Subcutaneous abdominal adipose tissue (tissue), 5 donors: Measurements from ENCODE around the gene GRID1.
"Not testable (repeated sequence)": the region's sequence is repeated elsewhere in the genome, so short reads cannot be mapped to it uniquely, and the experiment has no call there.

Experiments used
- H3K27ac ChIP-seq: one replicate; pipeline ENCODE4 v1.7.0; 2013; ENCODE audit warnings: low read depth, mild to moderate bottlenecking, inconsistent platforms, low read length, moderate library complexity
- H3K27me3 ChIP-seq, 5 donors: one replicate each; pipeline ENCODE4 v1.7.0; 2013; ENCODE audit warnings: low read length in 5 of 5, inconsistent platforms in 1 of 5; ENCODE audit not compliant: control insufficient read depth in 5 of 5, insufficient read depth in 4 of 5
- H3K36me3 ChIP-seq, 5 donors: one replicate each; pipeline ENCODE4 v1.7.0; 2013; ENCODE audit warnings: low read length in 5 of 5; ENCODE audit not compliant: control insufficient read depth in 5 of 5, insufficient read depth in 5 of 5
- H3K4me1 ChIP-seq, 5 donors: one replicate each; pipeline ENCODE4 v1.7.0; 2013; ENCODE audit warnings: low read length in 5 of 5, mild to moderate bottlenecking in 3 of 5, moderate library complexity in 1 of 5; ENCODE audit not compliant: control insufficient read depth in 5 of 5, insufficient read depth in 5 of 5
- H3K4me3 ChIP-seq, 5 donors: one replicate each; pipeline ENCODE4 v1.7.0; 2013; ENCODE audit warnings: low read length in 5 of 5, low read depth in 1 of 5
- H3K9ac ChIP-seq, 5 donors: one replicate each; pipeline ENCODE4 v1.7.0; 2013; ENCODE audit warnings: low read length in 5 of 5, mild to moderate bottlenecking in 4 of 5, moderate library complexity in 3 of 5
- H3K9me3 ChIP-seq, 5 donors: one replicate each; pipeline ENCODE4 v1.7.0; 2013; ENCODE audit warnings: low read length in 5 of 5; ENCODE audit not compliant: control insufficient read depth in 5 of 5
- donor health status: healthy.
- donor health status: healthy.
- donor health status: healthy.
- donor health status: healthy.
- donor health status: healthy.

GRID1 gene

GRCh38 chr10:86247588-86247987 lies 119.0 kb downstream of the GRID1 start:
- Histone ChIP-seq H3K4me1 (no peaks in the 10 kb centered on the region), H3K36me3 (no peaks in the 10 kb centered on the region), H3K9me3 (peaks cover 0 to 8% (median 0%) of the 10 kb centered on the region in 5 donors), H3K27ac (no peak overlapping the region), H3K9ac (no peak overlapping the region), H3K4me3 (no peak overlapping the region), H3K27me3 (no peaks in the 10 kb centered on the region)

DNA sequence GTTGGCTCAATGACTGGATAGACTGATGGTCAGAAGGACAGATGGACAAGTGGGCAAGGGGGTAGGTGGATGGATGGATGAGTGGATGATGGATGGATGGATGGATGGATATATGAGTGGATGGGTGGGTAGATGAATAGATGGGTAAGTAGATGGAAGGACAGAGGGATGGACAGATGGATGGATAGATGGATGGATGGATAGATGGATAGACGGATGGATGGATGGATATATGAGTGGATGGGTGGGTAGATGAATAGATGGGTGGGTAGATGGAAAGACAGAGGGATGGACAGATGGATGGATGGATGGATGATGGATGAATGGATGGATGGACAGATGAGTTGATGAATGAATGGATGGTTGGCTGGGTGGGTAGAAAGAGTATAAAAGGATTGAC lies 119.5 kb downstream of the GRID1 start:
- H3K27me3 ChIP-seq, result no peaks in the 10 kb centered on the region
- H3K4me1 ChIP-seq, result no peaks in the 10 kb centered on the region
- H3K9ac ChIP-seq, result no peak overlapping the region
- no peaks in the 10 kb centered on the region for H3K36me3 ChIP-seq
- H3K4me3 ChIP-seq, result no peak overlapping the region
- H3K27ac ChIP-seq, result no peak overlapping the region
- peaks cover 0 to 8% (median 0%) of the 10 kb centered on the region in 5 donors for H3K9me3 ChIP-seq

- Histone ChIP-seq H3K27me3 (no peaks in the 10 kb centered on the region), H3K36me3 (no peaks in the 10 kb centered on the region), H3K9ac (no peak overlapping the region), H3K27ac (no peak overlapping the region), H3K9me3 (peaks cover 0 to 8% (median 0%) of the 10 kb centered on the region in 5 donors), H3K4me3 (no peak overlapping the region), H3K4me1 (no peaks in the 10 kb centered on the region)
Measured at GRCh38 chr10:86246279-86246940, 120.2 kb downstream of the GRID1 start.

GRCh38 chr10:86245015-86245394 lies 121.6 kb downstream of the GRID1 start:
- Histone ChIP-seq H3K4me3 (no peak overlapping the region), H3K27me3 (no peaks in the 10 kb centered on the region), H3K36me3 (no peaks in the 10 kb centered on the region), H3K9me3 (peaks cover 0 to 5% (median 0%) of the 10 kb centered on the region in 5 donors), H3K9ac (no peak overlapping the region), H3K4me1 (no peaks in the 10 kb centered on the region), H3K27ac (no peak overlapping the region)

- Histone ChIP-seq H3K9me3 (no peaks in the 10 kb centered on the region), H3K27me3 (no peaks in the 10 kb centered on the region), H3K27ac (no peak overlapping the region), H3K36me3 (no peaks in the 10 kb centered on the region), H3K4me3 (no peak overlapping the region), H3K9ac (no peak overlapping the region), H3K4me1 (no peaks in the 10 kb centered on the region)
Measured at GRCh38 chr10:86244297-86245014, 122.1 kb downstream of the GRID1 start.

- no peak overlapping the region for H3K4me3 ChIP-seq
- H3K27ac ChIP-seq, result no peak overlapping the region
- no peaks in the 10 kb centered on the region for H3K9me3 ChIP-seq
- H3K4me1 ChIP-seq, result no peaks in the 10 kb centered on the region
- H3K9ac ChIP-seq, result no peak overlapping the region
- no peaks in the 10 kb centered on the region for H3K27me3 ChIP-seq
- H3K36me3 ChIP-seq, result no peaks in the 10 kb centered on the region
Measured at GRCh38 chr10:86243651-86244155, 122.9 kb downstream of the GRID1 start.

DNA sequence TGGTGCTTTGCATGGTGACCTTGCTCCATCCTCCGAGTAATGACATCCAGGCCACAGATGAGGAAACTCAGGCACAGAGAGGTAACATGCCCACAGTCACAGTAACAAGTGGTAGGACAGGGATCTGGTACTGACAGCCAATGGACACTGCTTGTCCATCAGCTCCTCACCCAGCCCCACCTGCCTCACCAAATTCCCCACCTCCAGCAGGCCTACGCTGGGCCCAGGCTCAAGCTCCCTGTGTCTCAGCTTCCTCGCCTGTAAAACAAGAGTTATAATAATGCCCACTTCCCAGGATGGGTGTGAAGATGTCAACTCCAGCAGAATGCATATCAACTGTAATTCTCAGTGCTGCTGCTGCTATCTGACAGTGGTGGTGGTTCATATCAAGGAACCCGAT lies 123.8 kb downstream of the GRID1 start:
- Histone ChIP-seq H3K36me3 (no peaks in the 10 kb centered on the region), H3K27ac (no peak overlapping the region), H3K27me3 (no peaks in the 10 kb centered on the region), H3K4me3 (no peak overlapping the region), H3K4me1 (no peaks in the 10 kb centered on the region), H3K9me3 (peaks cover 0 to 3% (median 0%) of the 10 kb centered on the region in 5 donors), H3K9ac (no peak overlapping the region)

DNA sequence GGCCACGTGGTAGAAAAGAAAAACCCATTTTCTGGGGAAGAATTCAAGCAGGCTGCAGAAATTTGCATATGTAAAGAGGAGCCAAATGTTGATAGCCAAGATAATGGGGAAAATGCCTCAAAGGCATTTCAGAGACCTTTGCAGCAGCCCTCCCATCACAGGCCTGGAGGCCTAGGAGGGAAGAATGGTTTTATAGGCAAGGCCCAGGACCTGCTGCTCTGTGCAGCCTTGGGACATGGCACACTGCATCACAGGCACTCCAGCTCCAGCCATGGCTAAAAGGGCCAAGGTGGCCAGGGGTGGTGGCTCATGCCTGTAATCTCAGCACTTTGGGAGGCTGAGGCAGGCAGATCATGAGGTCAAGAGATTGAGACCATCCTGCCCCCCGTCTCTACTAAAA lies 128.5 kb downstream of the GRID1 start:
- not testable (repeated sequence) for H3K4me3 ChIP-seq, H3K36me3 ChIP-seq, H3K27ac ChIP-seq, H3K27me3 ChIP-seq, H3K9me3 ChIP-seq, H3K4me1 ChIP-seq, H3K9ac ChIP-seq

- no peaks in the 10 kb centered on the region for H3K27me3 ChIP-seq
- H3K4me3 ChIP-seq, result no peak overlapping the region
- no peak overlapping the region for H3K9ac ChIP-seq
- no peaks in the 10 kb centered on the region for H3K36me3 ChIP-seq
- H3K9me3 ChIP-seq, result peaks cover 0 to 4% (median 0%) of the 10 kb centered on the region in 5 donors
- H3K4me1 ChIP-seq, result no peaks in the 10 kb centered on the region
- H3K27ac ChIP-seq, result no peak overlapping the region
Measured at GRCh38 chr10:86234541-86235270, 131.9 kb downstream of the GRID1 start.

DNA sequence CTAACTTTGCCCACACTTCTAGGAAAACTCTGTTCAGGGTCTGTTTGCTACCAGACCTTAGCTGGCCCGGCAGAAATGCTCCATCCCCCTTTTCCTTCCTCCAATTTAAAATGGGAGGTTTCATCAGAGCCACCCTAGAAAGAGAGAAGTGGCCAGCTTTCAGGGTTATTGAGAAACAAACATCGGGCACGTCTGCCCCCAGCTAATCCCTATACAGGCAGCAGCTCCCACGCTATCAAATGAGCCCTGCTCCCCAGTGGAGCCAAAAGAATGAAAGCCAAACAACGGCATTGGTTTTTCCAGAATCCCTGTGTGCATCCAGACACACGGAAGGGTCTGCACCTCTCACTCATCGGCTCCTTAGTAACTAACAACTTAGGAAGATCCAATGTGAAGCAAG lies 132.5 kb downstream of the GRID1 start:
- Histone ChIP-seq H3K9me3 (peaks cover 0 to 4% (median 0%) of the 10 kb centered on the region in 5 donors), H3K4me3 (no peak overlapping the region), H3K27me3 (no peaks in the 10 kb centered on the region), H3K9ac (no peak overlapping the region), H3K27ac (no peak overlapping the region), H3K36me3 (no peaks in the 10 kb centered on the region), H3K4me1 (no peaks in the 10 kb centered on the region)
